SU-DHL-6 (cell line): Measurements from ENCODE around the gene CRY2.

ENCODE experiments used
- H2AFZ ChIP-seq: fragments of 200-600 bp; sonication (generic); 2 replicates; pipeline ENCODE4 v1.6.1; 2014; ENCODE audit warnings: low read depth, mild to moderate bottlenecking, moderate library complexity, mixed read lengths, antibody characterized with exemption, low read length; ENCODE audit not compliant: severe bottlenecking
- H3F3A ChIP-seq: fragments of 200-600 bp; shearing (Covaris generic); 2 replicates; pipeline ENCODE4 v1.6.0; 2016; ENCODE audit warnings: antibody characterized with exemption, mild to moderate bottlenecking; ENCODE audit not compliant: insufficient read depth
- H3K27ac ChIP-seq: fragments of 200-600 bp; sonication (generic); 2 replicates; pipeline ENCODE4 v1.5.1; 2016; ENCODE audit warnings: low read depth, mild to moderate bottlenecking, low read length, moderate library complexity, mixed read lengths
- H3K27me3 ChIP-seq: fragments of 200-600 bp; sonication (generic), shearing (Covaris generic); 2 replicates; pipeline ENCODE4 v1.6.0; 2014; ENCODE audit warnings: mild to moderate bottlenecking, low read length
- H3K36me3 ChIP-seq: fragments of 200-600 bp; sonication (generic); 2 replicates; pipeline ENCODE4 v1.6.1; 2014; ENCODE audit warnings: mild to moderate bottlenecking, low read length, mixed read lengths
- H3K4me2 ChIP-seq: fragments of 300-600, 200-600 bp; shearing (Covaris generic), sonication (generic); 2 replicates; pipeline ENCODE4 v1.6.0; 2014; ENCODE audit warnings: low read length, low read depth, mild to moderate bottlenecking; ENCODE audit not compliant: poor library complexity, severe bottlenecking
- H3K4me3 ChIP-seq: fragments of 200-600 bp; sonication (generic); 2 replicates; pipeline ENCODE4 v1.5.1; 2014; ENCODE audit warnings: antibody characterized with exemption, low read length, mild to moderate bottlenecking, mixed read lengths; ENCODE audit not compliant: insufficient read depth, poor library complexity, severe bottlenecking
- H3K79me2 ChIP-seq: fragments of 200-600 bp; sonication (generic); 2 replicates; pipeline ENCODE4 v1.6.1; 2014; ENCODE audit warnings: mild to moderate bottlenecking, low read length, moderate library complexity; ENCODE audit not compliant: insufficient read depth
- H3K9ac ChIP-seq: fragments of 200-600 bp; sonication (generic); 2 replicates; pipeline ENCODE4 v1.7.0; 2014; ENCODE audit warnings: mild to moderate bottlenecking, low read length
- H3K9me2 ChIP-seq: fragments of 200-600 bp; sonication (generic); replicated peaks from 2 replicates; pipeline ENCODE4 v1.6.1; 2014; ENCODE audit warnings: low read length; ENCODE audit not compliant: insufficient read depth
- H3K9me3 ChIP-seq: fragments of 200-600 bp; sonication (generic); 2 replicates; pipeline ENCODE4 v1.6.1; 2014; ENCODE audit warnings: low read length, mixed read lengths; ENCODE audit not compliant: insufficient read depth
- H4K20me1 ChIP-seq: fragments of 200-600 bp; sonication (generic); 2 replicates; pipeline ENCODE4 v1.6.1; 2014; ENCODE audit warnings: low read depth, mild to moderate bottlenecking, antibody characterized with exemption, low read length, moderate library complexity, mixed read lengths
- CTCF ChIP-seq: fragments of 200-600 bp; sonication (generic); IDR thresholded peaks from one replicate; pipeline ENCODE4 v1.5.1; 2017; ENCODE audit warnings: antibody characterized with exemption, mild to moderate bottlenecking, low read length, moderate library complexity; ENCODE audit not compliant: insufficient read depth, poor library complexity, severe bottlenecking
- EZH2phosphoT487 ChIP-seq: fragments of 200-600 bp; sonication (generic), shearing (Covaris generic); conservative IDR thresholded peaks from 2 replicates; pipeline ENCODE4 v1.6.1; 2018; ENCODE audit warnings: mild to moderate bottlenecking, antibody characterized with exemption, low read length, moderate library complexity, mixed read lengths

CRY2 gene

GRCh38 chr11:45858751-45859398, 11.6 kb downstream of the CRY2 start:
- 0 out of 2 replicates have a peak, but pooled peaks cover under 1% of the 10 kb centered on the region for H4K20me1 ChIP-seq
- H3K9ac ChIP-seq, result no peak overlapping the region
- H3K4me2 ChIP-seq, result no peak overlapping the region

DNA sequence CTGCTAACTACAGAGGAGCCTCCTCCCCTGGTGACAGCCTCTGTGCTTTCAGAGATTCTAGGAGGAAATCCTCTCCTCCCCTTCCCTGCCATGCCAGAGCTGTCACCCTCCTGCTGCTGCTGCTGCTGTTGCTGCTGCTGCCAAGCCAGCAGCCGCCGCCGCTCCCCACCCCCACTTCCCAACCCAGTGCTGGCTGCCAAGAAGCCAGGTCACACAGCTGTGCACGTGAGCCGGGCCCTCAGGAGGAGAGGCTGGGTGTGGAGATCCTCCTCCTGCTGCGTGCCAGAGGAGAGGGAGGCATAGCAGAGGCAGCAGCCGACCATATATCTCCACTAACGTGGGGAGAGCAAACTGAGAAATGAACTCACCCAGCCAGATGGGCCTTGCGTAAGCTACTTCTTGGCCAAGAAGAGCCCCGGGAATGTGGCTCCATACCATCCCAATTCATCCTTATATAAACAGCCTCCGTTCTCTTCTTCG, 12.4 kb downstream of the CRY2 start:
- Histone ChIP-seq H3K9me2 (no peaks in the 10 kb centered on the region), H3K9me3 (no peaks in the 10 kb centered on the region), H3K9ac (no peak overlapping the region), H3K27ac (no peak overlapping the region), H3K4me2 (no peak overlapping the region), H3K27me3 (no peaks in the 10 kb centered on the region), H3K36me3 (no peaks in the 10 kb centered on the region), H3K4me3 (no peak overlapping the region), H2AFZ (no peak overlapping the region), H3F3A (no peaks in the 10 kb centered on the region), H3K79me2 (no peaks in the 10 kb centered on the region), H4K20me1 (no peaks in the 10 kb centered on the region)
- TF ChIP-seq EZH2phosphoT487 (no peak), CTCF (no peak)

More at GRCh38 chr11:45858751-45859398, 11.6 kb downstream of the CRY2 start:
- Histone ChIP-seq H3F3A (no peaks in the 10 kb centered on the region), H3K9me3 (no peaks in the 10 kb centered on the region), H3K27ac (no peak overlapping the region), H3K27me3 (no peaks in the 10 kb centered on the region), H3K4me3 (no peak overlapping the region), H2AFZ (no peak overlapping the region), H3K36me3 (no peaks in the 10 kb centered on the region), H3K79me2 (peaks cover 6% of the 10 kb centered on the region), H3K9me2 (no peaks in the 10 kb centered on the region)
- TF ChIP-seq CTCF, result no peak
- no peak for TF ChIP-seq EZH2phosphoT487

DNA sequence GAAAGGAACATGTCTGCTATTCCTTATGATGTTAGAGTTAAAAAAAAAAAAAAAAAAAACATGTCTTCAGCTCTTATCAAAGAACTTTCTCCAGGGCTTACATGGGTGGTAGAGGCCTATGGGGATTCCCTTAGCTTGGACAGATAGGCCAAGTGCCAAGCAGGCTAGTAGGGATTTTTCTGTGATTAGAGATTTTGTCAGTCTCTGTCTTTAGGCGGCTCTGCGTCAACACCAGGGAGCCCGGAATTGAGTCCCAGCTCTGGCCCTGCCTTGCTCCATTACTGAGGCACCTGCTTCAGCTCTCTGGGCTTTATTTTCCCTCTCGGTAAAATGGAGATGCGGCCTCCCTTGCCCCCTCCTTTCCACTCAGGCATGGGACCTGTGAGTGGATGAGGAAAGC, 13.1 kb downstream of the CRY2 start:
- Histone ChIP-seq H2AFZ (no peak overlapping the region), H3K4me2 (no peak overlapping the region), H3K9me2 (no peaks in the 10 kb centered on the region), H3K9ac (no peak overlapping the region), H3F3A (no peaks in the 10 kb centered on the region), H3K4me3 (no peak overlapping the region), H3K27me3 (no peaks in the 10 kb centered on the region), H3K36me3 (no peaks in the 10 kb centered on the region), H3K27ac (no peak overlapping the region), H4K20me1 (no peaks in the 10 kb centered on the region), H3K79me2 (no peaks in the 10 kb centered on the region), H3K9me3 (no peaks in the 10 kb centered on the region)
- TF ChIP-seq CTCF, result no peak
- TF ChIP-seq EZH2phosphoT487, result no peak
